MV-4-11 (cell line): Measurements from ENCODE around the gene MT1E.
"Not testable (repeated sequence)": the region's sequence is repeated elsewhere in the genome, so short reads cannot be mapped to it uniquely, and the experiment has no call there.

Experiments
- DNase-seq: peaks from one replicate; lab custom pipeline; 2025; lab: John Stamatoyannopoulos, UW

The MT1E gene

DNA sequence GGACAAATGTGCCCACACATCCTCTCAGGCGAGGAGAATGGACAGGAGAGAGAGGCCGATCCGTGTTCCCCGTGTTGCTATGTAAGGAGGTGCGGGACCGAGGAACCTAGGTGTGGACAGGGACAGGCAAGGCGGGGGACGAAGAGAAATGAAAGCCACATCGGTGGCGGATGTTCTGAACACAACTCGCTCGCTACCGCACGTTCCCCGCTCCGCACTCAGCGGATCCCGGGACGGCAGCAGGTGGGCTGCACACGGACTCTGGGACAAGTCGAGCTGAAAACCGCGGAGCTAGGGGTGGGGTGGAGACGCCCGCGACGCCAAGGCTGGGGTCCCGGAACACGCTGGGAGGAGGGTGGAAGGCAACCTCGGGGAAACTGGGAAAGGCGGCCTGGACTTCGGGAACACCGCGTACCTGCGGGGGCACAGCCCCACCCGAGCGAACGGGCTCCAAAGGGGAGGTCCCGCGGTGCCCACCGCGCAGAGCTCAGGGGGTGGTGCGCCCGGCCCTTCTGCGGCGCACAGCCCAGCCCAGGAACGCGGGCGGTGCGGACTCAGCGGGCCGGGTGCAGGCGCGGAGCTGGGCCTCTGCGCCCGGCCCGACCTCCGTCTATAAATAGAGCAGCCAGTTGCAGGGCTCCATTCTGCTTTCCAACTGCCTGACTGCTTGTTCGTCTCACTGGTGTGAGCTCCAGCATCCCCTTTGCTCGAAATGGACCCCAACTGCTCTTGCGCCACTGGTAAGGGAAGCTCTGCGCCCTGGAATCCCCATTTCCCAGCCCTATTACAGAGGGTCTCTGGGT is at the start of gene MT1E:
Gene MT1E, plus strand, starts transcription at position 642 of the 803 bp plus-strand sequence. Its CDS starts 71 bp downstream, at position 713.
- DNase-seq: peak; percentile 85

DNA sequence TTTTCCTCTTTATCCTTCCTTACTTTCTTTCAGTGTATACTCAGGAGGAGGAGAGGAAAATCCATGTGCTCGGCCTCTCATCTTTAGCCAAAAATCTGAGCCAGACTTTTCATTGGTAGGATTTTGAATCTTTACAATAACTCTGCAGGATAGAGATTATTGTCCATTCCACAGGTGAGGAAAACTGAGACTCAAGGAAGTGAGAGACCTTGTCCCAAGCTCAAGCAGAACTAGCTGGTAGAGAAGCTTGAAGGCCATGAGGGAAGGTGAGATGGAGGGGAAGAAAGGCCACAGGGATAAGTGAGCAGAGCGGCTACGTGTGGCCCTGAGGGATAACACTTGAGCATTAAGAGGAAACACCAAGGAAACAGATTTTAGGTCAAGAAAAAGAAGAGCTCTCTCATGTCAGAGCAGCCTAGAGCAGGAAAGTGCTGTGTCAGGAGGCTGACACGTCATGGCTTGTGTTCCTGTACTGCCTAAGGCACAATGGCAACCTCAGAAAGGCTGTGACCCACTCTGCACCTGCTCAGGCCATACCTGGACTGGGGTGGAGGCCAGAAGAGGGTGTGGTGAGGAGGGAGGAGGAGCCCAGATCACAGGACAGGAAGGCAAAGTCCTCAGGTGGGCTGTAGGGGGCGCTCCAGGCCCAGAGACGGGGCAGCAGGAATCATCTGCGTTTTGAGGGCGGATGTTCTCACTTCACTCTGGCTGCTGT is 48.8 kb upstream of the MT1E start:
- peak; percentile 66 for DNase-seq

DNA sequence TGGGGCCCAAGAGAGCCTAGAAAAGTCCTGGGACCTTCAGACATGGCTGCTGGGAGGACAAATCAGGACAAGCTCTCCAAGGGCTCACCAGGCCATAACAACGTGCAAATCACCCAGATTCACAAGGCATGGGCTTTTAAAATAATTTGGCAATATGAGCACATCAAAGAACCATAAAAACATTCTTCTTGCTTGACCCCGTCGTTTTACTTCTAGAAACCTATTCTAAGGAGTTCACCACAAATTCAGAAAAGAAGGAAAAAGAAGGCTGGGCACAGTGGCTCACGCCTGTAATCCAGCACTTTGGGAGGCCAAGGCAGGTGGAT is 48.3 kb upstream of the MT1E start:
- no peak for DNase-seq

DNA sequence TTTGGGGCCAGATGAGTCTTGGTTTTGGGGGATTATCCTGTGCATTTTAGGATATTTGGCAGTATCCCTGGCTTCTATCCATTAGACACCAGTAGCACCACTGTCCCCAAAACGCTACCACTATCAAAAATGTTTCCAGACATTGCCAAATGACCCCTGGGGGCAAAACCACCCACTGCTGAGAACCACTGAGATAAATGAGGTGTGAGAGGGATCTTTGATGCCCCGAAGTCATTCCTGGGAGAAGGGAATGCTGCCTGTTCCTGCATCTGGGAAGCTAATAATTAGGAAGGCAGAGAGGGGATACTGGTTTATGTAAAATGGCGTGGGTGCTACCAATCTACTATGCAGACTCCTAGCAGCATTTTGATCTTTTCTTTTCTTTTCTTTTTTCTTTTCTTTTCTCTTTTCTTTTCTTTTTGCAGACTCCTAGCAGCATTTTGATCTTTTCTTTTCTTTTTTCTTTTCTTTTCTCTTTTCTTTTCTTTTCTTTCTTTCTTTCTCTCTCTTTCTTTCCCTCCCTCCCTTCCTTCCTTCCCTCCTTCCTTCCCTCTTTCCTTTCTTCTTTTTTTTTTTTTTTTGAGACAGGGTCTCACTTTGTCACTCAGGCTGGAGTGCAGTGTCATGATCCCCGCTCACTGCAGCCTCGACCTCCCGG is 45.1 kb upstream of the MT1E start:
- DNase-seq: no peak

DNA sequence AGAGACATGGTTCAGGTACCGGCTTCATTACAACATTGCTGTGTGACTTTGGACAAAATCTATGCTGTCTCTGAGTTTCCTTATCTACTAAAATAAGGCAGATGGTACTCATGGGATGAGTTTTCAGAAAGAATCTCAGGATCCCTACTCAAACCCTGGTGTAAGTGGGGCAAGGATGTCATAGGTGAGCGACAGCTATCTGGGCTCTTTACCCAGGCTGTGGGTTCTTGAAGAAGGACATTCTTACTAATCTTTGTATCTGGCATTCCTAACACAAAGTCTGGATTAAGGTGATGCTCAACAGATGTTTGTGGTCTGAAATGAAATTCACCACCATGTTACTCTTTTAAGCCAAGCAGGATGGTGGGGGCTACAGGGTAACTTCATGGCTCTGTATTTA is 42.7 kb upstream of the MT1E start:
- not testable (repeated sequence) for DNase-seq

DNA sequence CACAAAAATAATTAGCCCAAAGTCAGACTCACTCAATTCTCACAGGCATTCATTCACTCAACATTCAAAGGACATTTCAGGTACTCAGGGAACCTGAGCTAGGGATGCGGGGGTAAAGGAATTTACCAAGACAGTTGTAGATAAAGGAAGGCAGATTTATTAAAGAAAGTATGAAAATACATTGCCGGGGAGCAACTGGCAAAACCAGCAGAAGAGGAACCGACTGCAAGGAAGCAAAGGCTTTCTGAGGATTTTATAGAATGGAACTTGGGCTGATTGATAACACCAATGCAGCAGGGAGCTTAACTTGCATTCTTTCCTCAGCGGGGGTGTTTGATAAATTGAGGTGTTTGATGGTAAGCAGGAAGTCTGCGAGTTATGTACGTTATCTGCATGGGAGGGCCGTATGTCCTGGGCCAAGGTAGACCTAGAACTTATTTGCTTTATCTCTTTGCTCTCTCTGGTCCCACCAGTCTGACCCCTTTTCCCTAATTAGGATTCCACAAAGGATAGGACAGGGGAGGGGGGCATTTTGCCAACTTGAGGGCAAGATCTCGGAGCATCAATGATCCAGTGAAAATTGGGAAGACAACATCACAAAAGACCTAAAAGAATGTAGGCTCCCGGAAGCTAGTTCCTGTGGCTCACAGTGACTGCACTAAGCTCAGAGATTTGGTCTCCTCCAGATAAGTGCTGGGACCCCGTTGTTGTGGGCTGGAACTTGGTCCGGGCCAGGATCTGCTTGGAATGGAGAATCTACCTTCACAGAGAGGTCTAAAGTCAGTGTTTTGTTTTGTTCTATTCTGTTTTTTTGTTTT is 42.0 kb upstream of the MT1E start:
- no peak for DNase-seq

DNA sequence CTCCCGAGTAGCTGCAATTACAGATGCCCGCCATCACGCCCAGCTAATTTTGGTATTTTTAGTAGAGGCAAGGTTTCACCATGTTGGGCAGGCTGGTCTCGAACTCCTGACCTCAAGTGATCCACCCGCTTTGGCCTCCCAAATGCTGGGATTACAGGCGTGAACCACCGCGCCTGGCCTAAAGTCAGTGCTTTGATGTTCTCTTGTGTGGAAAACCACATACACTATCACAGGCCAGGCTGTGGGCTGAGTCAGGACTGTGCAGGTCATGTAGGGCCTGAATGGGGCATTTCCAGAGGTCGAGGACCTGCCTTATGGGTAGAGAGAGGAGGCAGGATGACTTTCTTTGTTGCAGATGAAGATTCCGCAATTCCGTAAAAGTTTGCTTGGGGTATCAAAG is 41.3 kb upstream of the MT1E start:
- DNase-seq: no peak

DNA sequence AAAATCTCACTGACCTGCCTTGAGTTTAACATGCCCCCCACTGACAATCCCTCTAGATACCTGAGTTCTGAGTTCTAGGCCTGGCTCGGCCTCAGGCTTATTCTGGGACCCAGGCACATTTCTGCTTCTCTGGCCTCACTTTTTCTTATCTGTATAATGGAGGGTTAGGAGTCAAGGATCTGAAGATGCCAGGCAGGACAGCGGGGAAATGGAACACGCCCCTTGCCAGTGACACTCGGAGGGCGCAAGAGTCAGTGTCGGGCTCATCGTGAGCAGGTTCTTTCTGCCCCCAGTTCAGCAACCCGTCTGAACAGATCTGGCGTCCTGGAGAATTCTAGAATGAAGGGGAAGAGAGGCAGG is 36.8 kb upstream of the MT1E start:
- no peak for DNase-seq

DNA sequence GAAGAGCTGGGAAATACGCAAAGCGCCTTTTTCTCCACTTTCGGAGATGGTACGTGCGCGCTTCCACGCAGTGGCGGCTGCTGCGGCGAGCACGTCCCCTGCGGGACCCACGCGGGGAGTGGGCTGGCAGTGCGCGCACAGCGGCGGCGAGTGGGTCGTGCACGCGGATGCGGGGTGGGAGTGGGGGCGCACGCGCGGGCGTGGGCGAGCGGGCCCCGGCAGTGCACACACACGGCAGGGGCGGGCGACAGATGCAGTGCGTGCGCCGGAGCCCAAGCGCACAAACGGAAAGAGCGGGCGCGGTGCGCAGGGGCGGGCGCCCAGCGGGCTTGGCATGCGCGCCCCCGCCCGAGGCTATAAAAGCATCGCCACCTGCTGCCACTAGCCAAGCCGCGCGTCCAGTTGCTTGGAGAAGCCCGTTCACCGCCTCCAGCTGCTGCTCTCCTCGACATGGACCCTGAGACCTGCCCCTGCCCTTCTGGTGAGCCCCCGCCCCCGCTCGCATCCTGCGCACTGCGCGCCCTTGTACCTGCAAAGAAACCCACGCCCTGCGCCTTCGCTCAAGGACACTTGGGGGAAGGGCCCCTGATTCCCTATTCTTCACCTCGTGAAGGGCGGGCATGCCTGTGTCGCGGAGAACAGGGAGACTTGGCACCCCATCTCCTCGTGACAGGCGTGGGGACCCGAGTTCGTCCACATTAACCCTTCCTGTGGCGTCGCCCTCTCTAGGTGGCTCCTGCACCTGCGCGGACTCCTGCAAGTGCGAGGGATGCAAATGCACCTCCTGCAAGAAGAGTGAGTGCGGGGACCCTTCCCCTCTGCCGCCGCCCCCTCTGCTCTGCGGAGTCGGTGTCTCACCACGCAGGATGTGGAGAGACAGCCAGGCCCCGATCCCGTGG is 36.2 kb upstream of the MT1E start, which contains the start of gene MT3:
Gene MT3, plus strand, starts transcription at position 388 of the 899 bp plus-strand sequence. Its CDS starts 63 bp downstream, at position 451.
- no peak for DNase-seq

DNA sequence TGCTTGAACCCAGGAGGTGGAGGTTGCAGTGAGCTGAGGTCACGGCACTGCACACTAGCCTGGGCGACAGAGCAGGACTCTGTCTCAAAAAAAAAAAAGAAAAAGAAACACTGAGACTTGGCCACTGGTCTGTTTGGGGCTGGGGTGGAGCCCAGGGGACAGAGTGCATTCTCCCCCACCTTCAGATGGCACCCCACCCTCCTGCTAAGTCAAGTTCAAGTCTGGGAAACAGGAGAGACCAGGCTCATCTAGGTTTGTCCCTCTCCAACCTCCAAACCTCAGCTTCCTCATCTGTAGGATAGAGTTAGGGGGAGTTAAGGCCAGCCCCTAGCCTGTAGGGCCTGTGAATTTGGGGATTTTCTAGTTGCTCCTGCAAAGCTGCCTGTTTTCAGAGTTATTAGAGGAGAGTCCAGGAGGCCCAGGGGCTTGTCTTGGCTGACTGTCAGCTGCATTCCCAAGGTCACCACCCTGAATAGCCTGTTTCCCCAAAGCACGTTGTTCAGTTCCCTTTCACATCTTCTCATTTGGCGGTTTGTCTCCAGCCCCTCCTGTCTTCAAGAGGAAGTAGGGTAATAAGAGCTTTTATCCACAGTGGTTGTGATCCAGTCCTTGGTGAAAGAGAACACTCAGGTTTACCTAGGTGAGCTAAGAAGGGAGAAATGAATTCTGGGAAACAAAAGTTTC is 34.1 kb upstream of the MT1E start:
- peak; percentile 76 for DNase-seq

DNA sequence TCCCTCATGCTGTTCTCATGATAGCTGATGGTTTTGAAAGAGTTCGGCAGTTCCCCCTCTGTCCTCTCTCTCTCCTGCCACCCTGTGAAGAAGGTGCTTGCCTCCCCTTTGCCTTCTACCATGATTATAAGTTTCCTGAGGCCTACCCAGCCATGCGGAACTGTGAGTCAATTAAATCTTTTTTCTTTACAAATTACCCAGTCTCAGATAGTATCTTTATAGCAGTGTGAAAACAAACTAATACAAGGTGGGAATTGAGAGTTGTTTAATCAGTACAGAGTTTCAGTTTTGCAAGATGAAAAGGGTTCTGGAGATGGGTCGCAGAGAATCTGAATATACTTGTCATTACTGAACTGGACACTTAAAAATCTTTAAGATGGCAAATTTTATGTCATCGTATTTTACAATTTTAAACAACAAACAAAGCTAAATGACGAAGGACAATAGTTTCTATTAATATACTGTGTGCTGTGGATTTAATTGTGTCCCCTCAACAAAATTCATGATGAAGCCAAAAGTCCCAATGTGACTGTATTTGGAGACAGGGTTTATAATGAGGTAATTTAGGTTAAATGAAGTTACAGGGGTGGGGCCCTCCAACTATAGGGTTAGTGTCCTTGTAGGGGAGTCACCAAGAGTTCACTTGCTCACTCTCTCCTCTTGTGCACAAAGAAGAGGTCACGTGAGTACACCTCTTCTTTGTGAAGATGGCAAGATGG is 31.8 kb upstream of the MT1E start:
- no peak for DNase-seq

DNA sequence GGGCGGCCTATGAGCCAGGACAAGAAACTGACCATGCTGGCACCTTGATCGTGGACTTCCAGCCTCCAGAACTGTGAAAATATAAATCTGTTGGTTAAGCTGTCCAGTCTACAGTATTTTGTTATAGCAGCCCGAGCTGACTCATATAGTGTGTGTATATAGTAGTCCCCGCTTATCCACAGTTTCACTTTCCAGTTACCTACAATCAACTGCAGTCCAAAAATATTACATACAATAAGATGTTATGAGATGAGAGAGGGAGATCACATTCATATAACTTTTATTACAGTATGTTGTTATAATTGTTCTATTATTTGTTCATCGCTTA is 31.3 kb upstream of the MT1E start:
- DNase-seq: no peak

DNA sequence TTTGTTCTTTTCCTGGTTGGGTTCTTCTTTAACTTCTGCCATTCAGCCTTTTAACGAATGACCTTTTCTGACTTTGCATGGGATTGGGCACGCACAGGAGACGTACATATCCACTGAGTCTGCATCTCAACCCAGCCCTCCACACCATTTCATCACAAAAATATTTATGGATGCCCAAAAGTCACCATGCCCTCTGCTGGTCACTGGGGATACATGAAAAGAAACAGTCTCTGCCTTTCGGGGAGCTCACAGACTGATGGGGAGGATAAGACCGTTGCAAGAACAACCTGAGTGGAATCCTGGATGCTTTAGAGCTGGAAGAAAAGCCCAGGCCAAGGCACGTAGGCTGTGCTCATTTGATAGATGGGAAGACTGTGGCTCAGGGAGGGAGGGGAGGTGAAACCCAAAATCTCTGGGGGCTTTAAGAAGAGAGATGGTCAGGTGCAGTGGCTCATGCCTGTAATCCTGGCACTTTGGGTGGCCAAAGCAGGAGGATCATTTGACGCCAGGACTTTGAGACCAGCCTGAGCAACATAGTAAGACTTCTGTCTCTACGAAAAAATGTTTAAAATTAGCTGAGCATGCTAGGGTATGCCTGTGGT is 25.1 kb upstream of the MT1E start:
- DNase-seq: peak; percentile 38

DNA sequence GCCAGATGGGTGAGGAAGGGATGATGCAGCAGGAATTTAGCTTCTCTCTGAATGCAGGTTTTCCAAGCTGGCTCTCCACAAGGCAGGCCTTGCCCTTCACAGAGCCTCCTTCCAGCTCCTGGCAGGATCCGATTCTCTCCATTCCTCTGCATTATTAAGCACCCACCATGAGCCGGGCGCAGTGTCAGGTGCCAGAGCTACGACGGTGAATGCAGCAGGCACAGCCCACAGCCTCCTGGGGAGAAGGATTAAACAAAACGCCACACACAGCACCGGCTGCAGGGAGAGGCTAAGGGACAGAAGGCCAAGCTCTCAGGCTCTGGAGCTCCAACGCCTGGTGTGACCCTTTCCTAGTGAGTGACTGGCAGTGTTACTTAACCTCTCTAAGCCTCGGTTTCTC is 24.3 kb upstream of the MT1E start:
- DNase-seq: no peak

DNA sequence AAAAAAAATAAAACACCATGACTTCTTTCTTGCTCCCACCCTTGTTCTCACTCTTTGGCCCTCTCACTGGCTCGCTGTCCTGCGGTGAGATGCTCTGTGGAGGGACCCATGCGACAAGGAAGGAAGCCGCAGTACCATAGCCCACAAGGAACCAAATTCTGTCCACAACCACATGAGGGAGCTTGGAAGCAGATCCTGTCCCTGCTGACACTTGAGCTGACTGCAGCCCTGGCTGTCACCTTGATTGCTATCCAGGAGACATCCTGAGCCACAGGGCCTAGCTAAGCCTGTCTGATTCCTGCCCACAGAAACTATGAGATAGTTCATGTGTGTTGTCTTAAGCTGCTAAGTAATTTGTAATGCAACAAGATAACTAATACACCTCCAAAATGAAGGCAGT is 22.0 kb upstream of the MT1E start:
- DNase-seq: peak; percentile 51

DNA sequence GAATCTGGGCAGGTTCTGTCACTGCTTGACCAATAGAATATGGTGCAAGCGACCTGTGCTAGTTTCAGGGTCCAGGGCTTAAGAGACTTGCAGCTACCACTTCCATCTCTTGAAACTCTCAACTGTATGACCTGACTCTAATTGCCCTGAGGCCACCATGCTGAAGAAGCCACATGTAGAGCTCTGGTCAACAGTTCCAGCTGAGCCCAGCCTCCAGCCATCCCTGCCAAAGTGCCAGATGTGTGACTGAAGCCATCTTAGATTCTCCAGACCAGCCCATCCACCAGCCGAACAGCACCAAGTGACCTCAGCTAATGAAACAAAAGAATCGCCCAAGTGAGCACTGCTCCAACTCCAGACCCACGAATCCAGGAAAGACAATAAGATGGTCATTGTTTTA is 20.6 kb upstream of the MT1E start:
- DNase-seq: no peak

DNA sequence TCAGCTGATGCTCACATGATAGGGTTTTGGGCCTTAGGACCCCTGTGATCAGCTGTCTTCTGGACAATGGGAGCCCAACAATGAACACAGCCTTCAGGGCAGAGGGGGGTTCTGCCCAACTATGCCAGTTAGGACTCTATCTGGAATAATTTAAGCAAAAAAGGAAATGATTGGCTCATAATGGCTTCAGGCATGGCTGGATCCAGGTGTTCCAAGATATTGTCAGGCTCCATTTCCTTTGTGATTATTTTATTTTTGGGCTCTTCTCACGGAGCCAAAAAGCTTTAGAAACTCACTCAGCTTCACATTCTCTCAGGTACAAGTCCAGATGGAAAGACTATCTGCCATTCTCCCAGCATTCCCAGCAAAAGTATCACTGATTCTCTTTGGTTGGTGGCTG is 20.1 kb upstream of the MT1E start:
- DNase-seq: no peak

DNA sequence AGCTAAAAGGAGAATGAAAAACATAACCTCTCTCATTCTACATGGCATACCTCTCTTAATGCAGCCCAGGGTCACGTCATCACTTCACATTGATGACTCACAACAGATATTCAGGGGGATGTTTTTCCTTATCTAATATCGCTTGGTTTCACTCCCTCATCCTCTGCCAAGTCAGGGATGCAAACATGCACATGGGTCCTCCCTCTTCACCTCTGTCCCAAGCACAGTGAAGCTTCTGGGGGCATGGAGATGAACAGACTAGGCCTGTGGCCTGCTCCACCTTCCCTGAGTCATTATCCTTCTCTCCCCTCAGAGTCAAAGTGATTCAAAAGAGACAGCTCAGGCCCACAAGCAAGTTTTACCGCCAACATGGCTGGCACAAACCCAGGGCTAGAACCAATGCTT is 19.5 kb upstream of the MT1E start:
- DNase-seq: no peak

DNA sequence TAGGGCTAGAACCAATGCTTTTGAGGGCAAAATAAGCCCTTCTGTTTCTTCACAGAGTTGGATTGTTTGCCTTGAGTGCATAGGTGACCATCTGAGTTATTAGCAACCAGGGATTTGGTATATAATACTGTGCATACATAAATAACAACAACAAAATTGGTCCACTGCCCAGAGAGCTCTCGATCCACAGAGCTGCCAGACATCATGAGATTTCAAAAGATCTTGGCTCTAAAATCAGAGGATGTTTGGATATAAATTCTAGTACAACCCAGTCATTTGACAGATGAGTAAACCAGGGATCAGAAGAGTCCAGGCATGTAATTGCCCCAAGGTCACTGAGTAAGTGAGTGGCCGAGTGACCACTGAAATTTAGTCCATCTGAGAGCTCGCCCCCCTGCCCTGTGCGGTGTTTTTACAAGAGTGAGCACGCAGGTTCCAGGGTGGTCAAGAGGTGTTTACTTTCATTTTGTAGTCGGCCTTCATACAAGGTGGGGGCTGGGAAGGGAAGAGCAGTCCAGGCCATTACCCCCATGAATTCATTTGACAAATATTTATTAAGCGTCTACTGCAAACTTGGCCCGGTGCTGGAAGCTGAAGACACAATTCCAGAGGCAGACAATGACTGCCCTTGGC is 19.0 kb upstream of the MT1E start:
- DNase-seq: no peak
